ENCODE data around the gene PRPF38B.

GRCh38 chr1:108728327-108728923 lies 36.3 kb downstream of the PRPF38B start:
- TF ChIP-seq CTCF (IDR thresholded peaks at IDR 0.05; ENCODE audit: low read depth, low read length) = no peak
- TF ChIP-seq POLR2A (IDR thresholded peaks at IDR 0.05; ENCODE audit: extremely low read depth, insufficient read length) = no peak
